ENCODE data around the gene MICAL1. TPM values are rescaled to one million over a fixed set of nuclear protein-coding genes. Genes with fewer than 3 reads are reported as not detected.

MICAL1 gene
- total RNA-seq, 1 experiment from 2014 or later: 9.1 TPM

- ChIA-PET POLR2A (ENCODE audit: unreplicated experiment) (no interaction called here), CTCF (no interaction called here)
- intact Hi-C loops (cut with micrococcal nuclease): no loop called here
These were observed 16.8 kb upstream of the MICAL1 start for GRCh38 chr6:109472132-109472995.

GRCh38 chr6:109471105-109471810 lies 15.7 kb upstream of the MICAL1 start:
- TF ChIP-seq EZH2phosphoT487 (IDR thresholded peaks at IDR 0.05; ENCODE audit: borderline replicate concordance, low read length): no peak
- no peak for TF ChIP-seq EZH2 (IDR thresholded peaks at IDR 0.05; ENCODE audit: low read length, unreplicated experiment)
- TF ChIP-seq CTCF (conservative IDR thresholded peaks at IDR 0.05; ENCODE audit: low read depth, low read length): no peak

More at GRCh38 chr6:109472132-109472995, 16.8 kb upstream of the MICAL1 start:
- Histone ChIP-seq H3K79me2 (ENCODE audit: low read length) (peaks cover 14% of the 10 kb centered on the region), H3K9ac (ENCODE audit: low read length) (no peak overlapping the region), H3F3A (ENCODE audit: low read length, unreplicated experiment) (no peaks in the 10 kb centered on the region), H4K20me1 (ENCODE audit: low read length) (no peaks in the 10 kb centered on the region), H3K4me2 (ENCODE audit: low read length) (no peak overlapping the region), H2AFZ (ENCODE audit: low read length) (no peak overlapping the region), H3K36me3 (ENCODE audit: low read depth, low read length) (peaks cover 16% of the 10 kb centered on the region; the same call in 1 of the 2 replicates), H3K9me3 (ENCODE audit: low read length) (no peaks in the 10 kb centered on the region), H3K4me3 (ENCODE audit: low read length) (no peak overlapping the region), H3K9me2 (replicated peaks; ENCODE audit: low read length) (no peaks in the 10 kb centered on the region), H3K4me1 (ENCODE audit: insufficient read depth, low read length) (no peaks in the 10 kb centered on the region), H3K27me3 (ENCODE audit: low read length) (no peaks in the 10 kb centered on the region), H3K27ac (ENCODE audit: low read length) (no peak overlapping the region)
- no TSS peak for BruUV-seq (replicated peaks)
- DNase-seq (no peak), ATAC-seq (no peak)
- no peak for TF ChIP-seq CTCF (conservative IDR thresholded peaks at IDR 0.05; ENCODE audit: low read depth, low read length)
- TF ChIP-seq EZH2phosphoT487 (IDR thresholded peaks at IDR 0.05; ENCODE audit: borderline replicate concordance, low read length): no peak
- no peak for TF ChIP-seq EZH2 (IDR thresholded peaks at IDR 0.05; ENCODE audit: low read length, unreplicated experiment)

More at GRCh38 chr6:109471105-109471810, 15.7 kb upstream of the MICAL1 start:
- Histone ChIP-seq H3K9ac (ENCODE audit: low read length) (no peak overlapping the region), H4K20me1 (ENCODE audit: low read length) (no peaks in the 10 kb centered on the region), H3K4me1 (ENCODE audit: insufficient read depth, low read length) (no peaks in the 10 kb centered on the region), H3K4me2 (ENCODE audit: low read length) (no peak overlapping the region), H3K27me3 (ENCODE audit: low read length) (no peaks in the 10 kb centered on the region), H3K9me3 (ENCODE audit: low read length) (no peaks in the 10 kb centered on the region), H3K79me2 (ENCODE audit: low read length) (0 out of 2 replicates have a peak, but pooled peaks cover 3% of the 10 kb centered on the region), H3K27ac (ENCODE audit: low read length) (no peak overlapping the region), H2AFZ (ENCODE audit: low read length) (no peak overlapping the region), H3F3A (ENCODE audit: low read length, unreplicated experiment) (no peaks in the 10 kb centered on the region), H3K9me2 (replicated peaks; ENCODE audit: low read length) (no peaks in the 10 kb centered on the region), H3K4me3 (ENCODE audit: low read length) (no peak overlapping the region), H3K36me3 (ENCODE audit: low read depth, low read length) (peaks cover 19% of the 10 kb centered on the region; the same call in 1 of the 2 replicates)
- ATAC-seq (no peak), DNase-seq (no peak)
- ChIA-PET POLR2A (ENCODE audit: unreplicated experiment) (no interaction called here), CTCF (no interaction called here)
- BruUV-seq (replicated peaks): no TSS peak
- intact Hi-C loops (cut with micrococcal nuclease): no loop called here

Measured in PC-3 (cell line).